ENCODE data around the gene CLSTN1.

The CLSTN1 gene

DNA sequence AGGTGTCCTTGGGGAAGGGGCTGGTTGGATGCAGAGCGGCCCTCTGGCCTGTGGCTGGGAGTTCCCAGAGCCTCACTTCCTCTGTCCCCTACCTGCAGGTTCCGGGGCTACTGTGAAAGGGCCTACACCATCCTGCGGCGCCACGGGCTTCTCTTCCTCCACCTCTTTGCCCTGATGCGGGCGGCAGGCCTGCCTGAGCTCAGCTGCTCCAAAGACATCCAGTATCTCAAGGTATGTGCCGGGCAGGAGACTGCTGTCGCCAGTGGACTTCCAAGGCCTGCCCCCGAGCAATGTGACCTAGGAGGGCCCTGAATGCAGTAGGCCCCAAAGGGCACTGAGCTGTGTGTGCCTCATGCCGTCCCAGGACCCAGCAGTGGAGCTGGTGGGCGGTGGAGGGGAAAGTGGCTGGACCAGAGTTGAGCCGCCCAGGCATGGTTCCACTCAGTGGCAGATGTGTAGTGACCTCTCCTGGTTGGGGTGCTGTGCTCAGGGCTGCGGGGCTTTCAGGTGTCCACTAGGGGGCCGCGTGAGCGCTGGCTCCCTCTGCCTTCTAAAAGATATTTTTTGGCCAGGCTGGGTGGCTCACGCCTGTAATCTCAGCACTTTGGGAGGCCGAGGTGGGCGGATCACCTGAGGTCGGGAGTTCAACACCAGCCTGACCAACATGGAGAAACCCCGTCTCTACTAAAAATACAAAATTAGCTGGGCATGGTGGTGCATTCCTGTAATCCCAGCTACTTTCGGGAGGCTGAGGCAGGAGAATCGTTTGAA is 98.9 kb downstream of the CLSTN1 start:
- Histone ChIP-seq H3F3A (ENCODE audit: insufficient read depth) (peaks cover 19% of the 10 kb centered on the region), H4K20me1 (ENCODE audit: low read depth, low read length) (no peaks in the 10 kb centered on the region), H3K9me2 (replicated peaks; ENCODE audit: insufficient read depth, low read length) (no peaks in the 10 kb centered on the region), H3K4me2 (ENCODE audit: low read depth, low read length, poor library complexity, severe bottlenecking) (no peak overlapping the region), H2AFZ (ENCODE audit: low read depth, low read length, severe bottlenecking) (no peak overlapping the region), H3K9me3 (ENCODE audit: insufficient read depth, low read length) (no peaks in the 10 kb centered on the region), H3K27me3 (ENCODE audit: low read length) (no peaks in the 10 kb centered on the region), H3K79me2 (ENCODE audit: insufficient read depth, low read length) (no peaks in the 10 kb centered on the region), H3K9ac (ENCODE audit: low read length) (no peak overlapping the region), H3K36me3 (ENCODE audit: low read length) (peaks cover 10% of the 10 kb centered on the region; the same call in 1 of the 2 replicates), H3K4me3 (ENCODE audit: insufficient read depth, low read length, poor library complexity, severe bottlenecking) (no peak overlapping the region), H3K27ac (ENCODE audit: low read depth, low read length) (no peak overlapping the region)
- TF ChIP-seq EZH2phosphoT487 (conservative IDR thresholded peaks at IDR 0.05; ENCODE audit: low read length) = no peak
- TF ChIP-seq, protein P1, sequence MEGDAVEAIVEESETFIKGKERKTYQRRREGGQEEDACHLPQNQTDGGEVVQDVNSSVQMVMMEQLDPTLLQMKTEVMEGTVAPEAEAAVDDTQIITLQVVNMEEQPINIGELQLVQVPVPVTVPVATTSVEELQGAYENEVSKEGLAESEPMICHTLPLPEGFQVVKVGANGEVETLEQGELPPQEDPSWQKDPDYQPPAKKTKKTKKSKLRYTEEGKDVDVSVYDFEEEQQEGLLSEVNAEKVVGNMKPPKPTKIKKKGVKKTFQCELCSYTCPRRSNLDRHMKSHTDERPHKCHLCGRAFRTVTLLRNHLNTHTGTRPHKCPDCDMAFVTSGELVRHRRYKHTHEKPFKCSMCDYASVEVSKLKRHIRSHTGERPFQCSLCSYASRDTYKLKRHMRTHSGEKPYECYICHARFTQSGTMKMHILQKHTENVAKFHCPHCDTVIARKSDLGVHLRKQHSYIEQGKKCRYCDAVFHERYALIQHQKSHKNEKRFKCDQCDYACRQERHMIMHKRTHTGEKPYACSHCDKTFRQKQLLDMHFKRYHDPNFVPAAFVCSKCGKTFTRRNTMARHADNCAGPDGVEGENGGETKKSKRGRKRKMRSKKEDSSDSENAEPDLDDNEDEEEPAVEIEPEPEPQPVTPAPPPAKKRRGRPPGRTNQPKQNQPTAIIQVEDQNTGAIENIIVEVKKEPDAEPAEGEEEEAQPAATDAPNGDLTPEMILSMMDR (IDR thresholded peaks at IDR 0.05; ENCODE audit: insufficient read depth, low read length, poor library complexity, severe bottlenecking) = peak; percentile 79

DNA sequence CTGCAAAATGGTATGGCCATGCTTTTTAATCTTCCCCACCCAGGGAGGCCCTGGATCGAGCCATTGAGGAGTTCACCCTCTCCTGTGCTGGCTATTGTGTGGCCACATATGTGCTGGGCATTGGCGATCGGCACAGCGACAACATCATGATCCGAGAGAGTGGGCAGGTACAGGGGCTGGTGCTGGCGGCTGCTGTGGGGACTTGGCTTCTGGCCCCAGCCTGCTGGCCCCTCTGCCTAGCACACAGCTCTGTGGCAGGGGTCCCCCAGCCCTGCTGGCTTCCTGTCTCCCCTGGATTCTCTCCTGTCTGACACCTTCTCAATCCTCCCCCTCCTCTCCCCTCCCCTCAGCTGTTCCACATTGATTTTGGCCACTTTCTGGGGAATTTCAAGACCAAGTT is 99.8 kb downstream of the CLSTN1 start:
- no peaks in the 10 kb centered on the region for H3K9me3 ChIP-seq (ENCODE audit: insufficient read depth, low read length)
- H3F3A ChIP-seq (ENCODE audit: insufficient read depth) = peaks cover 13% of the 10 kb centered on the region; the same call in 1 of the 2 replicates
- no peaks in the 10 kb centered on the region for H3K79me2 ChIP-seq (ENCODE audit: insufficient read depth, low read length)
- no peak overlapping the region for H2AFZ ChIP-seq (ENCODE audit: low read depth, low read length, severe bottlenecking)
- H3K4me3 ChIP-seq (ENCODE audit: insufficient read depth, low read length, poor library complexity, severe bottlenecking) = no peak overlapping the region
- H3K27me3 ChIP-seq (ENCODE audit: low read length) = no peaks in the 10 kb centered on the region
- TF ChIP-seq, protein P1 (IDR thresholded peaks at IDR 0.05; ENCODE audit: insufficient read depth, low read length, poor library complexity, severe bottlenecking) = no peak
- TF ChIP-seq EZH2phosphoT487 (conservative IDR thresholded peaks at IDR 0.05; ENCODE audit: low read length) = no peak
- no peak overlapping the region for H3K4me2 ChIP-seq (ENCODE audit: low read depth, low read length, poor library complexity, severe bottlenecking)
- H4K20me1 ChIP-seq (ENCODE audit: low read depth, low read length) = no peaks in the 10 kb centered on the region
- no peaks in the 10 kb centered on the region for H3K9me2 ChIP-seq (replicated peaks; ENCODE audit: insufficient read depth, low read length)
- 0 out of 2 replicates have a peak, but pooled peaks cover 6% of the 10 kb centered on the region for H3K36me3 ChIP-seq (ENCODE audit: low read length)
- no peak overlapping the region for H3K27ac ChIP-seq (ENCODE audit: low read depth, low read length)
- no peak overlapping the region for H3K9ac ChIP-seq (ENCODE audit: low read length)

DNA sequence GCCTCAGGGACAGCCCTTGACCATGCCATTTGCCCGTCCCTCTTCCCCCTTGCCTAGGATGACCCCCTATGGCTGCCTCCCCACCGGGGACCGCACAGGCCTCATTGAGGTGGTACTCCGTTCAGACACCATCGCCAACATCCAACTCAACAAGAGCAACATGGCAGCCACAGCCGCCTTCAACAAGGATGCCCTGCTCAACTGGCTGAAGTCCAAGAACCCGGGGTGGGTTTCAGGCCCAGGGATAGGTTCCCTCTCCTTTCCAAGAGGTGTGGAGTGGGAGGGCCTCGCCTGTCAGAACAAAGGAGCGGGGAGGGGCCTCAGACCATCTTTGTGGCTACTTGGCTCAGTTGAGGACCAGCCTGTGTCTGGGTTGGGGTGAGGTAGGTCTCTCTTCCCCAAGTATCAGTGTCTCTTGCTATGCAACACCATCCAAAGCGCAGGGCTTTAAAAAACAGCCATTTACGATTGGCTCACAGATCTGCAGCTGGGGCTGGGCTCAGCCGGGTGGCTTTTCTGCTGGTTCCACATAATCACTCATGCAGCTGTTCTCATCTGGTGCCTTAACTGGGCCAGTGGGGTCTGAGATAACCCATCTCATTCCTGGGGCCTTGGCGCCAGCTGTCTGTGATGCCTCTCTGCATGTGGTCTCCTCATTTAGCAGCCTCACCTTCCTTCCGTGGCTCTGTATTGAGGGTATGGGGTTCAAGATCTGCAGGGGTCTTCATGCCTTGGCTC is 100.5 kb downstream of the CLSTN1 start:
- Histone ChIP-seq H3K36me3 (ENCODE audit: low read length) (0 out of 2 replicates have a peak, but pooled peaks cover 6% of the 10 kb centered on the region), H3K4me2 (ENCODE audit: low read depth, low read length, poor library complexity, severe bottlenecking) (no peak overlapping the region), H3K9me3 (ENCODE audit: insufficient read depth, low read length) (no peaks in the 10 kb centered on the region), H3F3A (ENCODE audit: insufficient read depth) (peaks cover 6% of the 10 kb centered on the region; the same call in 1 of the 2 replicates), H3K79me2 (ENCODE audit: insufficient read depth, low read length) (no peaks in the 10 kb centered on the region), H3K9ac (ENCODE audit: low read length) (no peak overlapping the region), H2AFZ (ENCODE audit: low read depth, low read length, severe bottlenecking) (no peak overlapping the region), H3K4me3 (ENCODE audit: insufficient read depth, low read length, poor library complexity, severe bottlenecking) (no peak overlapping the region), H3K9me2 (replicated peaks; ENCODE audit: insufficient read depth, low read length) (no peaks in the 10 kb centered on the region), H3K27me3 (ENCODE audit: low read length) (no peaks in the 10 kb centered on the region), H4K20me1 (ENCODE audit: low read depth, low read length) (no peaks in the 10 kb centered on the region), H3K27ac (ENCODE audit: low read depth, low read length) (no peak overlapping the region)
- TF ChIP-seq, protein P1 (IDR thresholded peaks at IDR 0.05; ENCODE audit: insufficient read depth, low read length, poor library complexity, severe bottlenecking) = no peak
- no peak for TF ChIP-seq EZH2phosphoT487 (conservative IDR thresholded peaks at IDR 0.05; ENCODE audit: low read length)
